HL-60 (cell line): Measurements from ENCODE around the gene CTH.

Experiments used
- DNase-seq, 2 experiments: peaks; one replicate each; pipeline ENCODE4 v3.0.0-alpha.2; 2010 to 2020; ENCODE audit warnings: low read depth in 1 of 2, low spot score in 1 of 2
- H3K27ac ChIP-seq: fragments of 250-450 bp; sonication (Bioruptor Pico); replicated peaks from 2 replicates; pipeline ENCODE4 v1.5.1; 2020; ENCODE audit warnings: mild to moderate bottlenecking, moderate library complexity
- H3K27me3 ChIP-seq: fragments of 250-450 bp; sonication (Bioruptor Pico); 2 replicates; pipeline ENCODE4 v1.5.1; 2021; ENCODE audit warnings: mild to moderate bottlenecking, moderate library complexity; ENCODE audit not compliant: insufficient read depth, poor library complexity, severe bottlenecking
- H3K4me3 ChIP-seq: replicated peaks from 2 replicates; pipeline ENCODE4 v1.5.1; 2011; ENCODE audit warnings: mild to moderate bottlenecking, control low read depth, low read length; ENCODE audit not compliant: insufficient read depth
- GABPA ChIP-seq: IDR thresholded peaks from 2 replicates; pipeline ENCODE4 v1.6.1; 2012; ENCODE audit warnings: low read depth
- POLR2AphosphoS5 ChIP-seq: IDR thresholded peaks from 2 replicates; pipeline ENCODE4 v1.6.1; 2012; ENCODE audit warnings: low read depth
- REST ChIP-seq: IDR thresholded peaks from 2 replicates; pipeline ENCODE4 v1.6.1; 2012; ENCODE audit warnings: low read depth; ENCODE audit not compliant: insufficient replicate concordance
- SPI1 ChIP-seq: IDR thresholded peaks from 2 replicates; pipeline ENCODE4 v1.6.1; 2012; ENCODE audit warnings: low read depth, mild to moderate bottlenecking, borderline replicate concordance
- TF ChIP-seq, protein P1 (sequence below): IDR thresholded peaks from one replicate; pipeline ENCODE4 v1.5.1; 2011; ENCODE audit warnings: low read length, control low read depth, inconsistent platforms; ENCODE audit not compliant: insufficient read depth

CTH gene

GRCh38 chr1:70434253-70434859 is 23.3 kb downstream of the CTH start:
- Histone ChIP-seq H3K4me3 (no peak overlapping the region), H3K27ac (no peak overlapping the region), H3K27me3 (no peaks in the 10 kb centered on the region)
- TF ChIP-seq REST (no peak), POLR2AphosphoS5 (no peak), GABPA (no peak), SPI1 (no peak)
- TF ChIP-seq, protein P1, sequence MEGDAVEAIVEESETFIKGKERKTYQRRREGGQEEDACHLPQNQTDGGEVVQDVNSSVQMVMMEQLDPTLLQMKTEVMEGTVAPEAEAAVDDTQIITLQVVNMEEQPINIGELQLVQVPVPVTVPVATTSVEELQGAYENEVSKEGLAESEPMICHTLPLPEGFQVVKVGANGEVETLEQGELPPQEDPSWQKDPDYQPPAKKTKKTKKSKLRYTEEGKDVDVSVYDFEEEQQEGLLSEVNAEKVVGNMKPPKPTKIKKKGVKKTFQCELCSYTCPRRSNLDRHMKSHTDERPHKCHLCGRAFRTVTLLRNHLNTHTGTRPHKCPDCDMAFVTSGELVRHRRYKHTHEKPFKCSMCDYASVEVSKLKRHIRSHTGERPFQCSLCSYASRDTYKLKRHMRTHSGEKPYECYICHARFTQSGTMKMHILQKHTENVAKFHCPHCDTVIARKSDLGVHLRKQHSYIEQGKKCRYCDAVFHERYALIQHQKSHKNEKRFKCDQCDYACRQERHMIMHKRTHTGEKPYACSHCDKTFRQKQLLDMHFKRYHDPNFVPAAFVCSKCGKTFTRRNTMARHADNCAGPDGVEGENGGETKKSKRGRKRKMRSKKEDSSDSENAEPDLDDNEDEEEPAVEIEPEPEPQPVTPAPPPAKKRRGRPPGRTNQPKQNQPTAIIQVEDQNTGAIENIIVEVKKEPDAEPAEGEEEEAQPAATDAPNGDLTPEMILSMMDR: no peak
- DNase-seq: no peak

- Histone ChIP-seq H3K27me3 (no peaks in the 10 kb centered on the region), H3K4me3 (no peak overlapping the region), H3K27ac (no peak overlapping the region)
- no peak for DNase-seq
- TF ChIP-seq GABPA: no peak
- TF ChIP-seq, protein P1: no peak
- peak; percentile 26; the same call in 1 of the 2 replicates for TF ChIP-seq SPI1
- TF ChIP-seq POLR2AphosphoS5: no peak
Observed at GRCh38 chr1:70436622-70437251, 25.7 kb downstream of the CTH start.

GRCh38 chr1:70438529-70438928 is 27.5 kb downstream of the CTH start:
- no peak for DNase-seq
- Histone ChIP-seq H3K27me3 (no peaks in the 10 kb centered on the region), H3K4me3 (no peak overlapping the region), H3K27ac (no peak overlapping the region)
- TF ChIP-seq REST (no peak), SPI1 (no peak), POLR2AphosphoS5 (no peak), GABPA (no peak)
- TF ChIP-seq, protein P1: no peak
